Measurements from ENCODE around the gene RPS3A. TPM values are rescaled to one million over a fixed set of nuclear protein-coding genes. Genes with fewer than 3 reads are reported as not detected.

RPS3A gene
- total RNA-seq, 3 donors from 2014 or later (not counting 1 experiment from before 2014, with no cell fraction given) = 1,074 to 1,354 (median 1,315) TPM

Other genes with a start within 250 kb of the RPS3A start
- 10 to 100 TPM; 72.1 to 87.6 (median 83.1) TPM for gene LRBA, start 84.3 kb upstream of the RPS3A start, total RNA-seq
- gene PRSS48, start 177.5 kb downstream of the RPS3A start, total RNA-seq = not detected
- gene SH3D19, start 226.0 kb downstream of the RPS3A start, total RNA-seq = under 1 TPM in 1 of 3 donors, not detected in 2; 0.13 TPM